Measurements from ENCODE around the gene CCDC126. TPM values are rescaled to one million over a fixed set of nuclear protein-coding genes. Genes with fewer than 3 reads are reported as not detected.

Gene CCDC126, protein sequence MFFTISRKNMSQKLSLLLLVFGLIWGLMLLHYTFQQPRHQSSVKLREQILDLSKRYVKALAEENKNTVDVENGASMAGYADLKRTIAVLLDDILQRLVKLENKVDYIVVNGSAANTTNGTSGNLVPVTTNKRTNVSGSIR
- 3.1 to 4.2 TPM (median 3.2 TPM) in 5 replicates for total RNA-seq (2022; extraction: Qiagen RNA extraction)

DNA sequence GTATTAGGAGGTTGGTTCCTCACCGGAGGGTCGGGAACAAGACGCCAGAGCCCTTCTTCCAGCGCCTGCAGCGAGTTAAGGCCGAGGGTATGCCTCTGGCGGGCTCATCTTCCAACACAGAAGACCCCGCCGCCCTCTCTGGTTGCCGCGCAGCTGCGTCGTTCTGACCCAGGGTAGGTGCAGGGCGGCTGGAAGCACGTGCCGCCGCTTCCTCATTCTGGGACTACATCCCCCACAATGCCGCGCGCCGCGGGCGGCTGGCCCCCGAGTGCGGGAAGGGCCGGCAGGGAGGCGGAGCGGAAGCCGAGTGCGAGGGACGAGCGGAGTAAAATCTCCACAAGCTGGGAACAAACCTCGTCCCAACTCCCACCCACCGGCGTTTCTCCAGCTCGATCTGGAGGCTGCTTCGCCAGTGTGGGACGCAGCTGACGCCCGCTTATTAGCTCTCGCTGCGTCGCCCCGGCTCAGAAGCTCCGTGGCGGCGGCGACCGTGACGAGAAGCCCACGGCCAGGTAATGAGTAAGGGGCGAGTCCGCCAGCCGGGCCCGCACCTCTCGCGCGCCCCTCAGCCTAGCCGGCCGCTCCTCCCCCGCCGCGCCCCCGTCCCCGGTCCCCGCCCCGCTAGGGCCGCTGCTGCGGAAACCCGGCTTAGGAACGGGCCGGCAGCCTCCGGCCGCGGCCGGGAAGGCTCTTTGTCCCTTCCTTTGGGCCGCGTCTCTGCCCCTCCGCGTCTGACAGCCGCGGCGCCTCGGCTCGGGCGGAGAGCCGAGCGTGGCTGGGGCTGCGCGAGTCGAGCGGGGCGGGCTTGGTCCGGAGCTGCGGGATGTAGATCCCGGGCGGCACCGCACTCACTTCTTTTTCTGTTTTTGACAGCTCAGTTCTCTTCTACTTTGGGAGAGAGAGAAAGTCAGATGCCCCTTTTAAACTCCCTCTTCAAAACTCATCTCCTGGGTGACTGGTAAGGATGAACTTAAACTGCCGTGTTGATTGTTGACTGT is at the start of gene CCDC126:
Gene CCDC126, plus strand, starts transcription at position 289 of the 998 bp plus-strand sequence. CDS start 13,934 bp downstream, outside the sequence.

DNA sequence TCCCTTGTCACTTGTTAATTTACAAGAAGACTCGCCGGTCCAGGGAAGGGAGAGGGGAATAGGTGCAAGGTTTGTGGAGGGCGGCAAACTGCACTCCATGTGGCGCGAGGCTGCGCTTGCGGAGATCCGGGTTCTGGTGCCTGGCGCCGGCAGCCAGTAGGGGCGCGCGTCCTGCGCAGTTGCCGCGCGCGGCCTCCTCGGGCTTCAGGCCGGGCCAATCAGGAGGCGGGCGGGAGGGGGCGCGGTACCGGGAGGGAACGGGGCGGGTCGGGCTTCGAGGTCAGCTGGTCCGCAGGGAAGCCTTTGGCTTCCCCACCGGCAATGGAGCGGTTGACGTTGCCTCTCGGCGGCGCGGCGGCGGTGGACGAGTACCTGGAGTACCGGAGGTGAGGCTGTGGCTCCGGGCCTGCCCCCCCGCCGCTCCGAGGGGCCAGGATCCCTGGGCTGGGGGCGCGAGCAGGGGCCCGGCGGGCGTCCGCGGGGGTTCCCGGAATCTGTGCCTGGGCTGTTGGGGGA is 82.8 kb downstream of the CCDC126 start, which contains the start of gene FAM221A:
Gene FAM221A, plus strand, starts transcription at position 302 of the 516 bp plus-strand sequence. Its CDS starts 20 bp downstream, at position 322.

Other genes with a start within 250 kb of the CCDC126 start
- 24.4 to 35.8 TPM (median 28.0 TPM) in 5 replicates for gene IGF2BP3, start 126.9 kb upstream of the CCDC126 start, total RNA-seq (2022; extraction: Qiagen RNA extraction)
- 69.0 to 87.1 TPM (median 76.7 TPM) in 5 replicates for gene TRA2A, start 65.4 kb upstream of the CCDC126 start, total RNA-seq (2022; extraction: Qiagen RNA extraction)
- gene FAM221A, start 82.8 kb downstream of the CCDC126 start, total RNA-seq (2022; extraction: Qiagen RNA extraction), result 0.15 to 0.66 TPM (median 0.55 TPM) in 5 replicates
- 0.71 to 1.3 TPM (median 0.86 TPM) in 5 replicates for gene STK31, start 112.8 kb downstream of the CCDC126 start, total RNA-seq (2022; extraction: Qiagen RNA extraction)